Liver (tissue), 9 donors: ENCODE data around the gene PDCD10. TPM values are rescaled to one million over a fixed set of nuclear protein-coding genes. Genes with fewer than 3 reads are reported as not detected.

ENCODE experiments used
- DNase-seq: peaks from one replicate; pipeline ENCODE4 v3.0.0-alpha.2; 2017; ENCODE audit warnings: low spot score
- H3K27ac ChIP-seq, 2 donors: one replicate each; pipeline ENCODE4 v1.7.0; 2013; ENCODE audit warnings: inconsistent platforms in 2 of 2, low read length in 2 of 2, control low read depth in 1 of 2, low read depth in 1 of 2, mild to moderate bottlenecking in 1 of 2
- H3K27me3 ChIP-seq, 4 donors: one replicate each; pipeline versions ENCODE4 v1.6.1 to v1.7.0; 2013; ENCODE audit warnings: low read length in 3 of 4, inconsistent platforms in 1 of 4, mild to moderate bottlenecking in 1 of 4, moderate library complexity in 1 of 4; ENCODE audit not compliant: control insufficient read depth in 4 of 4, insufficient read depth in 4 of 4
- H3K36me3 ChIP-seq, 4 donors: one replicate each; pipeline versions ENCODE4 v1.6.1 to v1.7.0; 2013; ENCODE audit warnings: low read length in 3 of 4, mild to moderate bottlenecking in 3 of 4, low read depth in 1 of 4, moderate library complexity in 1 of 4; ENCODE audit not compliant: control insufficient read depth in 4 of 4, insufficient read depth in 3 of 4
- H3K4me1 ChIP-seq, 4 donors: one replicate each; pipeline versions ENCODE4 v1.6.1 to v1.7.0; 2013; ENCODE audit warnings: low read length in 3 of 4, mild to moderate bottlenecking in 3 of 4, moderate library complexity in 1 of 4; ENCODE audit not compliant: control insufficient read depth in 4 of 4, insufficient read depth in 4 of 4
- H3K4me3 ChIP-seq, 3 donors: one replicate each; pipeline versions ENCODE4 v1.6.1 to v1.7.0; 2013; ENCODE audit warnings: low read length in 3 of 3, control low read depth in 1 of 3, low read depth in 1 of 3, mild to moderate bottlenecking in 1 of 3
- H3K9ac ChIP-seq, 2 donors: one replicate each; pipeline ENCODE4 v1.7.0; 2013; ENCODE audit warnings: low read length in 2 of 2, mild to moderate bottlenecking in 2 of 2, moderate library complexity in 2 of 2, control low read depth in 1 of 2, low read depth in 1 of 2
- H3K9me3 ChIP-seq, 4 donors: one replicate each; pipeline versions ENCODE4 v1.6.1 to v1.7.0; 2013; ENCODE audit warnings: low read length in 3 of 4; ENCODE audit not compliant: control insufficient read depth in 4 of 4
- ATF3 ChIP-seq: IDR thresholded peaks from 2 replicates; pipeline ENCODE4 v1.6.1; 2016; ENCODE audit warnings: antibody characterized with exemption
- CTCF ChIP-seq: fragments of 150-350 bp; IDR thresholded peaks from 2 replicates; pipeline ENCODE4 v1.5.1; 2017; ENCODE audit warnings: improper control_type of control experiment, low read depth, low read length; ENCODE audit not compliant: missing input control
- EGR1 ChIP-seq, 2 donors: IDR thresholded peaks; 2 replicates each; pipeline ENCODE4 v1.6.1; 2016 to 2018; ENCODE audit warnings: antibody characterized with exemption in 2 of 2, low read depth in 2 of 2
- FOXA1 ChIP-seq: IDR thresholded peaks from 2 replicates; pipeline ENCODE4 v1.6.1; 2016; ENCODE audit warnings: antibody characterized with exemption
- FOXA2 ChIP-seq: IDR thresholded peaks from 2 replicates; pipeline ENCODE4 v1.6.1; 2016; ENCODE audit warnings: antibody characterized with exemption
- GABPA ChIP-seq, 2 donors: IDR thresholded peaks in 1 of 2; conservative IDR thresholded peaks in 1 of 2; 2 replicates each; pipeline ENCODE4 v1.6.1; 2016; ENCODE audit warnings: antibody characterized with exemption in 2 of 2, mild to moderate bottlenecking in 1 of 2, moderate library complexity in 1 of 2
- HNF4A ChIP-seq, 2 donors: conservative IDR thresholded peaks; 2 replicates each; pipeline ENCODE4 v1.6.1; 2016; ENCODE audit warnings: antibody characterized with exemption in 2 of 2, mild to moderate bottlenecking in 2 of 2
- HNF4G ChIP-seq: IDR thresholded peaks from 2 replicates; pipeline ENCODE4 v1.6.1; 2016; ENCODE audit warnings: antibody characterized with exemption
- JUND ChIP-seq, 2 donors: IDR thresholded peaks; 2 replicates each; pipeline ENCODE4 v1.6.1; 2016; ENCODE audit warnings: antibody characterized with exemption in 2 of 2
- MAX ChIP-seq: IDR thresholded peaks from 2 replicates; pipeline ENCODE4 v1.6.1; 2016; ENCODE audit warnings: antibody characterized with exemption
- NR2F2 ChIP-seq: IDR thresholded peaks from 2 replicates; pipeline ENCODE4 v1.6.1; 2016; ENCODE audit warnings: antibody characterized with exemption
- RAD21 ChIP-seq, 2 donors: IDR thresholded peaks; 2 replicates each; pipeline ENCODE4 v1.6.1; 2016; ENCODE audit warnings: antibody characterized with exemption in 2 of 2, mild to moderate bottlenecking in 2 of 2
- REST ChIP-seq: IDR thresholded peaks from 2 replicates; pipeline ENCODE4 v1.6.1; 2016; ENCODE audit warnings: antibody characterized with exemption, mild to moderate bottlenecking
- SP1 ChIP-seq: IDR thresholded peaks from 2 replicates; pipeline ENCODE4 v1.6.1; 2018; ENCODE audit warnings: antibody characterized with exemption, mild to moderate bottlenecking
- TAF1 ChIP-seq: conservative IDR thresholded peaks from 2 replicates; pipeline ENCODE4 v1.6.1; 2016; ENCODE audit warnings: antibody characterized with exemption, mild to moderate bottlenecking
- YY1 ChIP-seq: IDR thresholded peaks from 2 replicates; pipeline ENCODE4 v1.6.1; 2016; ENCODE audit warnings: antibody characterized with exemption, mild to moderate bottlenecking
- ZBTB33 ChIP-seq: IDR thresholded peaks from 2 replicates; pipeline ENCODE4 v1.6.1; 2016; ENCODE audit warnings: antibody characterized with exemption
- WGBS: extraction: QIAGEN DNeasy Blood & Tissue Kit; methylation state at CpG from one replicate; pipeline ENCODE4 v1.1.7; 2013; 5-methylcytosine and 5-hydroxymethylcytosine counted together
- polyA plus RNA-seq, 2 donors: library from polyadenylated mRNA; stranded (reverse) in 1 of 2; unstranded in 1 of 2; fragments of 200-250 nt in 1 of 2; fragments of >200 nt in 1 of 2; fragmentation: Nextera tagmentation in 1 of 2; extraction: Ambion mirVana in 1 of 2; gene quantifications; one replicate each; pipeline versions ENCODE4 v1.2.1 to v1.2.3, GENCODE V29; 2013 to 2015
- total RNA-seq, 2 donors: library from RNA; depleted of rRNA; stranded (reverse); fragments of >200 nt; gene quantifications; one replicate each; pipeline ENCODE4 v1.2.3, GENCODE V29; 2014
- donor health status: healthy.
- donor health status: healthy.
- donor health status: healthy.
- donor health status: healthy.
- donor health status: healthy.

The PDCD10 gene
- total and polyA plus RNA-seq, 4 donors, result 17.5 to 84.0 (median 22.5) TPM

GRCh38 chr3:167668651-167669050, 66.0 kb downstream of the PDCD10 start:
- DNase-seq, result no peak
- Histone ChIP-seq H3K4me1 (peaks cover 3 to 6% (median 4%) of the 10 kb centered on the region in 4 donors), H3K9ac (no peak overlapping the region), H3K4me3 (no peak overlapping the region), H3K27me3 (no peaks in the 10 kb centered on the region), H3K9me3 (no peaks in the 10 kb centered on the region), H3K36me3 (peaks cover 0 to 2% (median 0%) of the 10 kb centered on the region in 4 donors), H3K27ac (no peak overlapping the region)
- 88% methylated on average over 1 of the region's 1 CpG for WGBS
- TF ChIP-seq HNF4G, result no peak
- TF ChIP-seq MAX, result no peak
- no peak for TF ChIP-seq FOXA2
- TF ChIP-seq CTCF, result no peak
- TF ChIP-seq RAD21 (IDR thresholded peaks at IDR 0.05), result no peak
- no peak for TF ChIP-seq EGR1 (IDR thresholded peaks at IDR 0.05; ENCODE audit: low read depth in 2 of 2)
- no peak for TF ChIP-seq YY1

GRCh38 chr3:167666563-167666962, 68.1 kb downstream of the PDCD10 start:
- WGBS, result 82% methylated on average over 2 of the region's 2 CpGs
- TF ChIP-seq REST, result no peak
- TF ChIP-seq YY1, result no peak
- no peak for TF ChIP-seq CTCF
- no peak for TF ChIP-seq GABPA (IDR thresholded peaks at IDR 0.05 in 1 of 2, conservative IDR thresholded peaks at IDR 0.05 in 1 of 2)
- TF ChIP-seq ATF3, result no peak
- no peak for TF ChIP-seq RAD21 (IDR thresholded peaks at IDR 0.05)
- no peak for TF ChIP-seq HNF4G
- TF ChIP-seq JUND (IDR thresholded peaks at IDR 0.05), result no peak
- TF ChIP-seq NR2F2, result no peak
- TF ChIP-seq FOXA1, result no peak
- no peak for TF ChIP-seq HNF4A (conservative IDR thresholded peaks at IDR 0.05)
- TF ChIP-seq ZBTB33, result no peak
- no peak for TF ChIP-seq SP1
- TF ChIP-seq TAF1, result no peak
- TF ChIP-seq MAX, result no peak
- no peak overlapping the region for H3K4me3 ChIP-seq
- H3K9ac ChIP-seq, result no peak overlapping the region
- H3K4me1 ChIP-seq, result peaks cover 3 to 6% (median 4%) of the 10 kb centered on the region in 4 donors
- no peak for DNase-seq
- no peaks in the 10 kb centered on the region for H3K27me3 ChIP-seq
- no peaks in the 10 kb centered on the region for H3K9me3 ChIP-seq
- H3K36me3 ChIP-seq, result no peaks in the 10 kb centered on the region
- H3K27ac ChIP-seq, result no peak overlapping the region
